ENCODE data around the gene RACK1.
A peak's percentile ranks its signal among the peaks of the same experiment; 100 is the strongest.

RACK1 gene

GRCh38 chr5:181261320-181262049 lies 17.8 kb upstream of the RACK1 start:
- peak; percentile 71 for DNase-seq (ENCODE audit: low read depth)
- peak overlapping the region; percentile 99 for H3K4me3 ChIP-seq (ENCODE audit: low read length)
- no peak for TF ChIP-seq CTCF (conservative IDR thresholded peaks at IDR 0.05; ENCODE audit: low read length)

GRCh38 chr5:181260720-181261319 lies 17.1 kb upstream of the RACK1 start, which contains the start of gene TRIM52:
Gene TRIM52, minus strand, starts transcription at chr5:181261143. Its CDS starts 330 bp downstream, at chr5:181260813.
- DNase-seq (ENCODE audit: low read depth): peak; percentile 89
- no peak for TF ChIP-seq CTCF (conservative IDR thresholded peaks at IDR 0.05; ENCODE audit: low read length)

GRCh38 chr5:181259974-181260719 lies 16.4 kb upstream of the RACK1 start:
- no peak for TF ChIP-seq CTCF (conservative IDR thresholded peaks at IDR 0.05; ENCODE audit: low read length)
- DNase-seq (ENCODE audit: low read depth): no peak
- H3K4me3 ChIP-seq (ENCODE audit: low read length): peak overlapping the region; percentile 99

More at GRCh38 chr5:181260720-181261319, 17.1 kb upstream of the RACK1 start, which contains the start of gene TRIM52:
- H3K4me3 ChIP-seq (ENCODE audit: low read length): peak within 1 kb of the TSS; percentile 99

- H3K4me3 ChIP-seq (ENCODE audit: low read length): peak overlapping the region; percentile 99
- no peak for TF ChIP-seq CTCF (conservative IDR thresholded peaks at IDR 0.05; ENCODE audit: low read length)
- DNase-seq (ENCODE audit: low read depth): no peak
Observed at GRCh38 chr5:181259283-181259682, 15.6 kb upstream of the RACK1 start.

GRCh38 chr5:181258576-181258975 lies 14.9 kb upstream of the RACK1 start:
- no peak for TF ChIP-seq CTCF (conservative IDR thresholded peaks at IDR 0.05; ENCODE audit: low read length)
- no peak for DNase-seq (ENCODE audit: low read depth)
- peak overlapping the region; percentile 99 for H3K4me3 ChIP-seq (ENCODE audit: low read length)

- DNase-seq (ENCODE audit: low read depth): peak; percentile 34
- no peak for TF ChIP-seq CTCF (conservative IDR thresholded peaks at IDR 0.05; ENCODE audit: low read length)
- H3K4me3 ChIP-seq (ENCODE audit: low read length): no peak overlapping the region
Observed at GRCh38 chr5:181255836-181256578, 12.3 kb upstream of the RACK1 start.
